GM23338 (cell line): ENCODE measurements around the gene GLG1. TPM values are rescaled to one million over a fixed set of nuclear protein-coding genes. Genes with fewer than 3 reads are reported as not detected.

Experiments used
- ATAC-seq: fragments of 200-7000 bp; cut with Tn5 transposase; 3 replicates; pipeline ENCODE4 v1.9.1; 2020
- DNase-seq: peaks from one replicate; pipeline ENCODE4 v3.0.0-alpha.2; 2015; ENCODE audit warnings: low spot score
- H2AFZ ChIP-seq: fragments of 200-600 bp; sonication (generic); 2 replicates; pipeline ENCODE4 v1.8.0; 2016; ENCODE audit warnings: antibody characterized with exemption, mild to moderate bottlenecking, moderate library complexity
- H3F3A ChIP-seq: fragments of 200-600 bp; sonication (generic); replicated peaks from 2 replicates; pipeline ENCODE4 v1.8.0; 2017; ENCODE audit warnings: antibody characterized with exemption, mixed run types, low read depth
- H3K27ac ChIP-seq: fragments of 200-600 bp; sonication (generic); 2 replicates; pipeline ENCODE4 v1.6.1; 2016; ENCODE audit warnings: low read depth
- H3K27me3 ChIP-seq: fragments of 200-600 bp; sonication (generic); 2 replicates; pipeline ENCODE4 v1.8.0; 2016; ENCODE audit warnings: mild to moderate bottlenecking, mixed run types, moderate library complexity; ENCODE audit not compliant: insufficient read depth
- H3K36me3 ChIP-seq: fragments of 200-600 bp; sonication (generic); 2 replicates; pipeline ENCODE4 v1.8.0; 2016; ENCODE audit warnings: mild to moderate bottlenecking; ENCODE audit not compliant: insufficient read depth
- H3K4me1 ChIP-seq: fragments of 200-600 bp; sonication (generic); 2 replicates; pipeline ENCODE4 v1.8.0; 2016; ENCODE audit warnings: mild to moderate bottlenecking, moderate library complexity; ENCODE audit not compliant: insufficient read depth
- H3K4me2 ChIP-seq: fragments of 200-600 bp; sonication (generic); 2 replicates; pipeline ENCODE4 v1.7.1; 2017; ENCODE audit warnings: mixed run types
- H3K4me3 ChIP-seq: fragments of 200-600 bp; sonication (generic); 2 replicates; pipeline ENCODE4 v1.6.1; 2016; ENCODE audit warnings: mixed run types
- H3K79me2 ChIP-seq: fragments of 200-600 bp; sonication (generic); replicated peaks from 2 replicates; pipeline ENCODE4 v1.8.0; 2017; ENCODE audit warnings: mild to moderate bottlenecking; ENCODE audit not compliant: insufficient read depth
- H3K9me2 ChIP-seq: fragments of 200-600 bp; sonication (generic); 2 replicates; pipeline ENCODE4 v1.8.0; 2017; ENCODE audit not compliant: insufficient read depth
- H4K20me1 ChIP-seq: fragments of 200-600 bp; sonication (generic); replicated peaks from 2 replicates; pipeline ENCODE4 v1.8.0; 2017; ENCODE audit warnings: mild to moderate bottlenecking; ENCODE audit not compliant: insufficient read depth
- H3K27ac Mint-ChIP-seq: 2 replicates; pipeline ENCODE4 v1.8.0; 2020; ENCODE audit warnings: inconsistent platforms, mild to moderate bottlenecking, moderate library complexity, mixed read lengths
- H3K27me3 Mint-ChIP-seq: 3 replicates; pipeline ENCODE4 v1.8.0; 2022; ENCODE audit warnings: low read depth, mild to moderate bottlenecking, moderate library complexity, mixed read lengths, inconsistent platforms; ENCODE audit not compliant: insufficient read depth, poor library complexity
- H3K36me3 Mint-ChIP-seq: 3 replicates; pipeline ENCODE4 v1.8.0; 2021; ENCODE audit warnings: low read depth, mild to moderate bottlenecking, inconsistent platforms, moderate library complexity, mixed read lengths
- H3K4me1 Mint-ChIP-seq: 3 replicates; pipeline ENCODE4 v1.8.0; 2020; ENCODE audit warnings: mild to moderate bottlenecking, inconsistent platforms, mixed read lengths
- H3K4me3 Mint-ChIP-seq: 3 replicates; pipeline ENCODE4 v1.8.0; 2021; ENCODE audit warnings: moderate library complexity, mild to moderate bottlenecking, inconsistent platforms, mixed read lengths
- H3K9me3 Mint-ChIP-seq: 3 replicates; pipeline ENCODE4 v1.8.0; 2020; ENCODE audit warnings: moderate library complexity, mild to moderate bottlenecking, inconsistent platforms, mixed read lengths
- ETS1 ChIP-seq: IDR thresholded peaks from 2 replicates; pipeline ENCODE4 v1.6.1; 2016; ENCODE audit warnings: antibody characterized with exemption
- EZH2phosphoT487 ChIP-seq: fragments of 200-600 bp; sonication (generic); IDR thresholded peaks from one replicate; pipeline ENCODE4 v1.8.1; 2018; ENCODE audit warnings: antibody characterized with exemption; ENCODE audit not compliant: unreplicated experiment
- JUNB ChIP-seq: IDR thresholded peaks from one replicate; pipeline ENCODE4 v1.6.1; 2016; ENCODE audit warnings: antibody characterized with exemption; ENCODE audit not compliant: unreplicated experiment
- NANOG ChIP-seq: IDR thresholded peaks from 2 replicates; pipeline ENCODE4 v1.6.1; 2016; ENCODE audit warnings: antibody characterized with exemption, borderline replicate concordance
- POLR2AphosphoS5 ChIP-seq: IDR thresholded peaks from 2 replicates; pipeline ENCODE4 v1.6.1; 2016; ENCODE audit warnings: antibody characterized with exemption, low read depth
- REST ChIP-seq: IDR thresholded peaks from one replicate; pipeline ENCODE4 v1.6.1; 2018; ENCODE audit warnings: antibody characterized with exemption; ENCODE audit not compliant: unreplicated experiment
- STAT1 ChIP-seq: IDR thresholded peaks from one replicate; pipeline ENCODE4 v1.6.1; 2016; ENCODE audit warnings: antibody characterized with exemption; ENCODE audit not compliant: unreplicated experiment
- ZNF114 ChIP-seq: fragments of 250-450 bp; sonication (Bioruptor Pico); IDR thresholded peaks from 2 replicates; pipeline ENCODE4 v1.5.0; 2020; ENCODE audit warnings: mild to moderate bottlenecking, moderate library complexity
- ZNF462 ChIP-seq: fragments of 250-450 bp; sonication (Bioruptor Pico); IDR thresholded peaks from 2 replicates; pipeline ENCODE4 v1.5.0; 2020; ENCODE audit warnings: mild to moderate bottlenecking, moderate library complexity
- polyA plus RNA-seq: library from polyadenylated mRNA; unstranded; fragments of >200 nt; fragmentation: Nextera tagmentation; extraction: Ambion mirVana; gene quantifications from 2 replicates; pipeline ENCODE4 v1.2.1, GENCODE V29; 2016
- total RNA-seq: library from RNA; depleted of rRNA; stranded (reverse); fragments of >200 nt; shearing (Covaris generic); gene quantifications from 2 replicates; pipeline ENCODE4 v1.2.3, GENCODE V29; 2014

Gene GLG1
- total and polyA plus RNA-seq, 2 experiments from 2014 or later, result 61.2 to 211 TPM

- H3K4me3 ChIP-seq, result no peak overlapping the region
- ATAC-seq, result no peak
- Mint-ChIP-seq H3K27me3 (peaks cover 14% of the 10 kb centered on the region), H3K4me3 (no peak overlapping the region), H3K27ac (no peak overlapping the region), H3K9me3 (no peaks in the 10 kb centered on the region), H3K36me3 (peaks cover 49% of the 10 kb centered on the region), H3K4me1 (peaks cover 9% of the 10 kb centered on the region; the same call in 2 of the 3 replicates)
- no peaks in the 10 kb centered on the region for H3F3A ChIP-seq
- peaks cover 29% of the 10 kb centered on the region for H3K36me3 ChIP-seq
- no peaks in the 10 kb centered on the region for H3K9me2 ChIP-seq
- peaks cover 6% of the 10 kb centered on the region; the same call in 1 of the 2 replicates for H4K20me1 ChIP-seq
- TF ChIP-seq NANOG (no peak), ZNF114 (CRISPR knock-in tag) (no peak), REST (no peak), STAT1 (no peak), EZH2phosphoT487 (no peak), ZNF462 (no peak), POLR2AphosphoS5 (no peak), ETS1 (no peak), JUNB (no peak)
- H2AFZ ChIP-seq, result no peak overlapping the region
- H3K27me3 ChIP-seq, result no peaks in the 10 kb centered on the region
- no peak overlapping the region for H3K4me2 ChIP-seq
- no peak for DNase-seq
- no peaks in the 10 kb centered on the region for H3K79me2 ChIP-seq
- H3K27ac ChIP-seq, result no peak overlapping the region
- no peaks in the 10 kb centered on the region for H3K4me1 ChIP-seq
Observed at GRCh38 chr16:74450967-74451760, 155.8 kb downstream of the GLG1 start.
